Liver (tissue), 9 donors: ENCODE measurements around the gene ARHGEF25. TPM values are rescaled to one million over a fixed set of nuclear protein-coding genes. Genes with fewer than 3 reads are reported as not detected.

ENCODE experiments used
- DNase-seq: peaks from one replicate; pipeline ENCODE4 v3.0.0-alpha.2; 2017; ENCODE audit warnings: low spot score
- H3K27ac ChIP-seq, 2 donors: one replicate each; pipeline ENCODE4 v1.7.0; 2013; ENCODE audit warnings: inconsistent platforms in 2 of 2, low read length in 2 of 2, control low read depth in 1 of 2, low read depth in 1 of 2, mild to moderate bottlenecking in 1 of 2
- H3K27me3 ChIP-seq, 4 donors: one replicate each; pipeline versions ENCODE4 v1.6.1 to v1.7.0; 2013; ENCODE audit warnings: low read length in 3 of 4, inconsistent platforms in 1 of 4, mild to moderate bottlenecking in 1 of 4, moderate library complexity in 1 of 4; ENCODE audit not compliant: control insufficient read depth in 4 of 4, insufficient read depth in 4 of 4
- H3K36me3 ChIP-seq, 4 donors: one replicate each; pipeline versions ENCODE4 v1.6.1 to v1.7.0; 2013; ENCODE audit warnings: low read length in 3 of 4, mild to moderate bottlenecking in 3 of 4, low read depth in 1 of 4, moderate library complexity in 1 of 4; ENCODE audit not compliant: control insufficient read depth in 4 of 4, insufficient read depth in 3 of 4
- H3K4me1 ChIP-seq, 4 donors: one replicate each; pipeline versions ENCODE4 v1.6.1 to v1.7.0; 2013; ENCODE audit warnings: low read length in 3 of 4, mild to moderate bottlenecking in 3 of 4, moderate library complexity in 1 of 4; ENCODE audit not compliant: control insufficient read depth in 4 of 4, insufficient read depth in 4 of 4
- H3K4me3 ChIP-seq, 3 donors: one replicate each; pipeline versions ENCODE4 v1.6.1 to v1.7.0; 2013; ENCODE audit warnings: low read length in 3 of 3, control low read depth in 1 of 3, low read depth in 1 of 3, mild to moderate bottlenecking in 1 of 3
- H3K9ac ChIP-seq, 2 donors: one replicate each; pipeline ENCODE4 v1.7.0; 2013; ENCODE audit warnings: low read length in 2 of 2, mild to moderate bottlenecking in 2 of 2, moderate library complexity in 2 of 2, control low read depth in 1 of 2, low read depth in 1 of 2
- H3K9me3 ChIP-seq, 4 donors: one replicate each; pipeline versions ENCODE4 v1.6.1 to v1.7.0; 2013; ENCODE audit warnings: low read length in 3 of 4; ENCODE audit not compliant: control insufficient read depth in 4 of 4
- ATF3 ChIP-seq: IDR thresholded peaks from 2 replicates; pipeline ENCODE4 v1.6.1; 2016; ENCODE audit warnings: antibody characterized with exemption
- EGR1 ChIP-seq, 2 donors: IDR thresholded peaks; 2 replicates each; pipeline ENCODE4 v1.6.1; 2016 to 2018; ENCODE audit warnings: antibody characterized with exemption in 2 of 2, low read depth in 2 of 2
- FOXA1 ChIP-seq: IDR thresholded peaks from 2 replicates; pipeline ENCODE4 v1.6.1; 2016; ENCODE audit warnings: antibody characterized with exemption
- GABPA ChIP-seq, 2 donors: IDR thresholded peaks in 1 of 2; conservative IDR thresholded peaks in 1 of 2; 2 replicates each; pipeline ENCODE4 v1.6.1; 2016; ENCODE audit warnings: antibody characterized with exemption in 2 of 2, mild to moderate bottlenecking in 1 of 2, moderate library complexity in 1 of 2
- HNF4A ChIP-seq, 2 donors: conservative IDR thresholded peaks; 2 replicates each; pipeline ENCODE4 v1.6.1; 2016; ENCODE audit warnings: antibody characterized with exemption in 2 of 2, mild to moderate bottlenecking in 2 of 2
- HNF4G ChIP-seq: IDR thresholded peaks from 2 replicates; pipeline ENCODE4 v1.6.1; 2016; ENCODE audit warnings: antibody characterized with exemption
- RAD21 ChIP-seq, 2 donors: IDR thresholded peaks; 2 replicates each; pipeline ENCODE4 v1.6.1; 2016; ENCODE audit warnings: antibody characterized with exemption in 2 of 2, mild to moderate bottlenecking in 2 of 2
- REST ChIP-seq: IDR thresholded peaks from 2 replicates; pipeline ENCODE4 v1.6.1; 2016; ENCODE audit warnings: antibody characterized with exemption, mild to moderate bottlenecking
- RXRA ChIP-seq, 2 donors: IDR thresholded peaks; 2 replicates each; pipeline ENCODE4 v1.6.1; 2017 to 2018; ENCODE audit warnings: antibody characterized with exemption in 2 of 2, mild to moderate bottlenecking in 1 of 2
- SP1 ChIP-seq: IDR thresholded peaks from 2 replicates; pipeline ENCODE4 v1.6.1; 2018; ENCODE audit warnings: antibody characterized with exemption, mild to moderate bottlenecking
- TAF1 ChIP-seq: conservative IDR thresholded peaks from 2 replicates; pipeline ENCODE4 v1.6.1; 2016; ENCODE audit warnings: antibody characterized with exemption, mild to moderate bottlenecking
- YY1 ChIP-seq: IDR thresholded peaks from 2 replicates; pipeline ENCODE4 v1.6.1; 2016; ENCODE audit warnings: antibody characterized with exemption, mild to moderate bottlenecking
- ZBTB33 ChIP-seq: IDR thresholded peaks from 2 replicates; pipeline ENCODE4 v1.6.1; 2016; ENCODE audit warnings: antibody characterized with exemption
- WGBS: extraction: QIAGEN DNeasy Blood & Tissue Kit; methylation state at CpG from one replicate; pipeline ENCODE4 v1.1.7; 2013; 5-methylcytosine and 5-hydroxymethylcytosine counted together
- polyA plus RNA-seq, 2 donors: library from polyadenylated mRNA; stranded (reverse) in 1 of 2; unstranded in 1 of 2; fragments of 200-250 nt in 1 of 2; fragments of >200 nt in 1 of 2; fragmentation: Nextera tagmentation in 1 of 2; extraction: Ambion mirVana in 1 of 2; gene quantifications; one replicate each; pipeline versions ENCODE4 v1.2.1 to v1.2.3, GENCODE V29; 2013 to 2015
- total RNA-seq, 2 donors: library from RNA; depleted of rRNA; stranded (reverse); fragments of >200 nt; gene quantifications; one replicate each; pipeline ENCODE4 v1.2.3, GENCODE V29; 2014
- donor health status: healthy.
- donor health status: healthy.
- donor health status: healthy.
- donor health status: healthy.
- donor health status: healthy.

ARHGEF25 gene
- total and polyA plus RNA-seq, 4 donors, result 0.57 to 2.3 (median 1.9) TPM

GRCh38 chr12:57614178-57614947 is 3.1 kb downstream of the ARHGEF25 start:
- H3K27ac ChIP-seq, result no peak overlapping the region
- no peak overlapping the region for H3K4me3 ChIP-seq
- no peak for DNase-seq
- peaks cover 0 to 14% (median 11%) of the 10 kb centered on the region in 4 donors for H3K4me1 ChIP-seq
- 47% methylated on average over 14 of the region's 14 CpGs for WGBS
- no peak overlapping the region for H3K9ac ChIP-seq
- no peaks in the 10 kb centered on the region for H3K36me3 ChIP-seq
- H3K9me3 ChIP-seq, result no peaks in the 10 kb centered on the region
- H3K27me3 ChIP-seq, result peaks cover 0 to 10% (median 5%) of the 10 kb centered on the region in 4 donors
- TF ChIP-seq SP1, result no peak

GRCh38 chr12:57614948-57615500 is 3.8 kb downstream of the ARHGEF25 start:
- H3K9me3 ChIP-seq, result no peaks in the 10 kb centered on the region
- no peak overlapping the region for H3K9ac ChIP-seq
- no peaks in the 10 kb centered on the region for H3K36me3 ChIP-seq
- H3K4me3 ChIP-seq, result no peak overlapping the region
- H3K4me1 ChIP-seq, result peaks cover 0 to 18% (median 12%) of the 10 kb centered on the region in 4 donors
- no peak for DNase-seq
- no peak overlapping the region for H3K27ac ChIP-seq
- H3K27me3 ChIP-seq, result peaks cover 0 to 13% (median 6%) of the 10 kb centered on the region in 4 donors
- no peak for TF ChIP-seq YY1
- TF ChIP-seq RAD21 (IDR thresholded peaks at IDR 0.05), result no peak
- no peak for TF ChIP-seq TAF1
- TF ChIP-seq HNF4G, result no peak
- no peak for TF ChIP-seq SP1
- no peak for TF ChIP-seq FOXA1
- no peak for TF ChIP-seq ATF3
- 81% methylated on average over 11 of the region's 11 CpGs for WGBS

GRCh38 chr12:57615637-57616036 is 4.4 kb downstream of the ARHGEF25 start:
- Histone ChIP-seq H3K36me3 (no peaks in the 10 kb centered on the region), H3K27me3 (peaks cover 0 to 14% (median 8%) of the 10 kb centered on the region in 4 donors), H3K27ac (no peak overlapping the region), H3K9ac (no peak overlapping the region), H3K9me3 (no peaks in the 10 kb centered on the region), H3K4me3 (no peak overlapping the region), H3K4me1 (peaks cover 0 to 13% (median 9%) of the 10 kb centered on the region in 4 donors)
- no peak for DNase-seq
- WGBS, result 77% methylated on average over 5 of the region's 5 CpGs
- TF ChIP-seq YY1 (no peak), HNF4A (conservative IDR thresholded peaks at IDR 0.05) (no peak), SP1 (no peak), EGR1 (IDR thresholded peaks at IDR 0.05; ENCODE audit: low read depth in 2 of 2) (no peak), REST (no peak), FOXA1 (no peak), GABPA (IDR thresholded peaks at IDR 0.05 in 1 of 2, conservative IDR thresholded peaks at IDR 0.05 in 1 of 2) (no peak), ZBTB33 (no peak), RXRA (IDR thresholded peaks at IDR 0.05) (no peak)
